Ovary (tissue), 3 donors: ENCODE data around the gene KIF3B.

Experiments
- CTCF ChIP-seq, 3 donors: fragments of 450-650 bp in 2 of 3; fragments of 200-600 bp in 1 of 3; IDR thresholded peaks; one replicate each; pipeline versions ENCODE4 v1.5.1 to v1.8.0; 2016 to 2022; ENCODE audit warnings: antibody characterized with exemption in 3 of 3, mild to moderate bottlenecking in 1 of 3
- POLR2A ChIP-seq: fragments of 450-650 bp; IDR thresholded peaks from one replicate; pipeline ENCODE4 v1.6.1; 2017; ENCODE audit warnings: antibody characterized with exemption, mild to moderate bottlenecking, moderate library complexity
- donor health status: DM: no; HTN: no; CAD: no.

GRCh38 chr20:32329817-32330554 lies 52.5 kb downstream of the KIF3B start:
- TF ChIP-seq POLR2A (no peak), CTCF (IDR thresholded peaks at IDR 0.05) (no peak)
